Kidney epithelial cell (primary cell): ENCODE measurements around the gene TCHHL1. TPM values are rescaled to one million over a fixed set of nuclear protein-coding genes. Genes with fewer than 3 reads are reported as not detected.

Experiments
- DNase-seq: peaks from one replicate; pipeline ENCODE4 v3.0.0-alpha.2; 2010; ENCODE audit warnings: low read depth
- H3K27me3 ChIP-seq: 2 replicates; pipeline ENCODE4 v1.6.0; 2011; ENCODE audit warnings: low read length; ENCODE audit not compliant: control insufficient read depth, insufficient read depth
- H3K36me3 ChIP-seq: 2 replicates; pipeline ENCODE4 v1.5.1; 2011; ENCODE audit warnings: low read length; ENCODE audit not compliant: control insufficient read depth, insufficient read depth
- H3K4me3 ChIP-seq: 2 replicates; pipeline ENCODE4 v1.5.1; 2011; ENCODE audit warnings: low read depth, mild to moderate bottlenecking, control low read depth, low read length
- total RNA-seq: library from RNA; depleted of rRNA; stranded (reverse); fragments of >200 nt; gene quantifications from 2 replicates; pipeline ENCODE4 v1.2.3, GENCODE V29; 2015
- TF ChIP-seq, protein P1 (sequence below): IDR thresholded peaks from 2 replicates; pipeline ENCODE4 v1.5.1; 2011; ENCODE audit warnings: mild to moderate bottlenecking, moderate library complexity, low read length, control low read depth, inconsistent platforms; ENCODE audit not compliant: insufficient read depth, poor library complexity, severe bottlenecking

TCHHL1 gene
- total RNA-seq, 1 donor from 2014 or later = not detected

- peaks cover 42% of the 10 kb centered on the region for H3K27me3 ChIP-seq
- TF ChIP-seq, protein P1, sequence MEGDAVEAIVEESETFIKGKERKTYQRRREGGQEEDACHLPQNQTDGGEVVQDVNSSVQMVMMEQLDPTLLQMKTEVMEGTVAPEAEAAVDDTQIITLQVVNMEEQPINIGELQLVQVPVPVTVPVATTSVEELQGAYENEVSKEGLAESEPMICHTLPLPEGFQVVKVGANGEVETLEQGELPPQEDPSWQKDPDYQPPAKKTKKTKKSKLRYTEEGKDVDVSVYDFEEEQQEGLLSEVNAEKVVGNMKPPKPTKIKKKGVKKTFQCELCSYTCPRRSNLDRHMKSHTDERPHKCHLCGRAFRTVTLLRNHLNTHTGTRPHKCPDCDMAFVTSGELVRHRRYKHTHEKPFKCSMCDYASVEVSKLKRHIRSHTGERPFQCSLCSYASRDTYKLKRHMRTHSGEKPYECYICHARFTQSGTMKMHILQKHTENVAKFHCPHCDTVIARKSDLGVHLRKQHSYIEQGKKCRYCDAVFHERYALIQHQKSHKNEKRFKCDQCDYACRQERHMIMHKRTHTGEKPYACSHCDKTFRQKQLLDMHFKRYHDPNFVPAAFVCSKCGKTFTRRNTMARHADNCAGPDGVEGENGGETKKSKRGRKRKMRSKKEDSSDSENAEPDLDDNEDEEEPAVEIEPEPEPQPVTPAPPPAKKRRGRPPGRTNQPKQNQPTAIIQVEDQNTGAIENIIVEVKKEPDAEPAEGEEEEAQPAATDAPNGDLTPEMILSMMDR = no peak
- no peak for DNase-seq
Measured at GRCh38 chr1:152115344-152115743, 26.5 kb upstream of the TCHHL1 start, which contains the start of gene TCHH. TCHH (minus strand) TSS chr1:152115444; CDS start chr1:152114080, 1,364 bp downstream.

DNA sequence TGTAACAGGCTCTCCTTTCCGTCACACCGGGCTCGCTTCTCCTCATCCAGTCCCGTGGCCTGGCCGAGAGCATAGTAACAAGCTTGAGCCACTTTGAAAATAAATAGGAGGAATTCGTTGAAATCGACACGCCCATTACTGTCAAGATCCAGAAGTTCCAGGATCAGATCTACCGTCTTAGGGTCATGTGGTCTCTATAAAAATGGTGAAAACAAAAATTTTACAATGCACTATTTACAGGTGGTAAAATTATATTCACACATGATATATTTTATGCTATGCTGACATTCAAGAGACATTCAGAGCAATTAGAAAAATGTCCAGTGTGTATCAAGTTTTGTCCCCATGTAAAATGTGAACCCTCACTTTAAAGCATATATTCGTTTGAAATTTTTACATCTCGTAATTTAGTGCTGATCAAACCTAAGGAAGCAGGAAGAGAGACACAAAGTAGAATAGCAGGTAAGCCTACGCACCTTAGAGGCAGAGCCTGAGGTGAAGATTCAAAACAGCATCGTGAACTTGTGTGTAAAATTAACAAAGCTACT is 24.1 kb upstream of the TCHHL1 start:
- no peaks in the 10 kb centered on the region for H3K36me3 ChIP-seq
- H3K4me3 ChIP-seq = no peak overlapping the region
- H3K27me3 ChIP-seq = peaks cover 66% of the 10 kb centered on the region
- no peak for DNase-seq
- TF ChIP-seq, protein P1 = no peak

More at GRCh38 chr1:152115344-152115743, 26.5 kb upstream of the TCHHL1 start, which contains the start of gene TCHH:
- Histone ChIP-seq H3K36me3 (no peaks in the 10 kb centered on the region), H3K4me3 (no peak within 1 kb of the TSS)

GRCh38 chr1:152112101-152112884 is 23.4 kb upstream of the TCHHL1 start:
- DNase-seq = no peak
- H3K36me3 ChIP-seq = no peaks in the 10 kb centered on the region
- TF ChIP-seq, protein P1 = no peak
- peak overlapping the region; percentile 25 for H3K4me3 ChIP-seq
- peaks cover 73% of the 10 kb centered on the region for H3K27me3 ChIP-seq

DNA sequence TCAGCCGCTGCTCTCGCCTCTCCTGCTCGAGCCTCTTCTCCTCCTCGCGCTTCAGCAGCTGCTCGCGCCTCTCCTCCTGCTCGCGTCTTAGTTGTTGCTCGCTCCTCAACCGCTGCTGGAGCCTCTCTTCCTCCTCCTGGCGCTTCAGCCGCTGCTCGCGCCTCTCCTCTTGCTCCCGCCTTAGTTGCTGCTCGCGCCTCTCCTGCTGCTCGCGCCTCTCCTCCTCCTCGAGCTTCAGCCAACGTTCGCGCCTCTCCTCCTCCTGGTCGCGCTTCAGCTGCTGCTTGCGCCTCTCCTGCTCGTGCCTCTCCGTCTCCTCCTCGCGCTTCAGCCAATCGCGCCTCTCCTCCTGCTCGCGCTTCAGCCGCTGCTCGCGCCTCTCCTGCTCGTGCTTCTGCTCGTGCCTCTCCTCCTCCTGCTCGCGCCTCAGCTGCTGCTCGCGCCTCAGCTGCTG is 22.7 kb upstream of the TCHHL1 start:
- no peaks in the 10 kb centered on the region for H3K36me3 ChIP-seq
- DNase-seq = no peak
- H3K4me3 ChIP-seq = peak overlapping the region; percentile 32
- TF ChIP-seq, protein P1 = no peak
- peaks cover 72% of the 10 kb centered on the region for H3K27me3 ChIP-seq

GRCh38 chr1:152110860-152111514 is 22.1 kb upstream of the TCHHL1 start:
- H3K36me3 ChIP-seq = no peaks in the 10 kb centered on the region
- no peak for DNase-seq
- TF ChIP-seq, protein P1 = no peak
- peaks cover 74% of the 10 kb centered on the region for H3K27me3 ChIP-seq
- H3K4me3 ChIP-seq = peak overlapping the region; percentile 32
